Measurements from ENCODE around the gene TRPM3. TPM values are rescaled to one million over a fixed set of nuclear protein-coding genes. Genes with fewer than 3 reads are reported as not detected.

The TRPM3 gene
- total RNA-seq, 6 donors from 2014 or later, result 0.10 to 1.0 (median 0.17) TPM; not detected in 1

DNA sequence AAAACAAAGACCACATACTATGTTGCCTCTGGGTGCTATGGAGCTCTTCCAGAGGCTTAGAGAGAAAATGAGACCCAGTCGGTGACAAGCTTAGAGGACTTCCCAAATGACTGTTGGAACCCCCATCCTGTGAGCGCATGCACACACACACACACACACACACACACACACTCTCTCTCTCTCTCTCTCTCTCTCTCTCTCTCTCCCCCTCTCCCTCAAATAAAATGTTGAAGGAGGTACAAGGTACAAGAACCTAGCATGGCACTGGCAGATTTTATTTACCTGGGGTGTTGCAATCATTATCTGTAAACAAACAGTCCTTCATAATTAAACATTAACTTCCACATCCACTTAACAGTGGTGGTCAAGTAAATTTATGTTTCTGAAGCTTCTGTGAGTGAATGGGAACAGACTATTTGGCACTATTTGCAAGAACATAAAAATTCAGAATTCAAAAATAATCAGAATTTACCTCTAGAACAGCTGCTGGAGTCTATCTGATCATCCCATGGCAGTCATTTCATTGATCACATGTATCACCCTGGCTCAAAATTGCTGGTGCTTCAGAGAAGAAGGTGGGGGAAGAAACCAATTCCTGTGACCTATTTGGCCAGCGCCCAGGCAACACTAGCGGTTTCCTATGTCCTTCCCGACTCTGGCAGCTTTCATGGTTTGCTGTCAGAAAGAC is 24.9 kb downstream of the TRPM3 start:
- H3K4me3 ChIP-seq, result no peak overlapping the region
- H3K27me3 ChIP-seq, result no peaks in the 10 kb centered on the region
- WGBS, 2 donors, result 35 to 46% methylated on average over 5 of the region's 5 CpGs
- H3K4me1 ChIP-seq, result peaks cover 0 to 3% (median 0%) of the 10 kb centered on the region in 4 donors
- no peaks in the 10 kb centered on the region for H3K9me3 ChIP-seq
- TF ChIP-seq EP300 (IDR thresholded peaks at IDR 0.05), result no peak
- TF ChIP-seq POLR2A (IDR thresholded peaks at IDR 0.05), result no peak
- TF ChIP-seq, protein P1, sequence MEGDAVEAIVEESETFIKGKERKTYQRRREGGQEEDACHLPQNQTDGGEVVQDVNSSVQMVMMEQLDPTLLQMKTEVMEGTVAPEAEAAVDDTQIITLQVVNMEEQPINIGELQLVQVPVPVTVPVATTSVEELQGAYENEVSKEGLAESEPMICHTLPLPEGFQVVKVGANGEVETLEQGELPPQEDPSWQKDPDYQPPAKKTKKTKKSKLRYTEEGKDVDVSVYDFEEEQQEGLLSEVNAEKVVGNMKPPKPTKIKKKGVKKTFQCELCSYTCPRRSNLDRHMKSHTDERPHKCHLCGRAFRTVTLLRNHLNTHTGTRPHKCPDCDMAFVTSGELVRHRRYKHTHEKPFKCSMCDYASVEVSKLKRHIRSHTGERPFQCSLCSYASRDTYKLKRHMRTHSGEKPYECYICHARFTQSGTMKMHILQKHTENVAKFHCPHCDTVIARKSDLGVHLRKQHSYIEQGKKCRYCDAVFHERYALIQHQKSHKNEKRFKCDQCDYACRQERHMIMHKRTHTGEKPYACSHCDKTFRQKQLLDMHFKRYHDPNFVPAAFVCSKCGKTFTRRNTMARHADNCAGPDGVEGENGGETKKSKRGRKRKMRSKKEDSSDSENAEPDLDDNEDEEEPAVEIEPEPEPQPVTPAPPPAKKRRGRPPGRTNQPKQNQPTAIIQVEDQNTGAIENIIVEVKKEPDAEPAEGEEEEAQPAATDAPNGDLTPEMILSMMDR (IDR thresholded peaks at IDR 0.05), result no peak
- no peak for TF ChIP-seq POLR2AphosphoS5 (IDR thresholded peaks at IDR 0.05)
- H3K27ac ChIP-seq, result no peak overlapping the region
- peak in 1 of 2 donors; percentile 53 for ATAC-seq (ENCODE audit: low FRiP score in 2 of 2)
- no peak for DNase-seq
- no peaks in the 10 kb centered on the region for H3K36me3 ChIP-seq

GRCh38 chr9:71094708-71095251 is 26.6 kb downstream of the TRPM3 start:
- Histone ChIP-seq H3K27ac (no peak overlapping the region), H3K27me3 (no peaks in the 10 kb centered on the region), H3K9me3 (no peaks in the 10 kb centered on the region), H3K4me3 (no peak overlapping the region), H3K4me1 (peaks cover 0 to 3% (median 0%) of the 10 kb centered on the region in 4 donors), H3K36me3 (no peaks in the 10 kb centered on the region)
- no peak for ATAC-seq (ENCODE audit: low FRiP score in 2 of 2)
- 67 to 83% methylated on average over 4 of the region's 4 CpGs for WGBS, 2 donors
- DNase-seq, result no peak
- TF ChIP-seq POLR2A (IDR thresholded peaks at IDR 0.05) (no peak), EP300 (IDR thresholded peaks at IDR 0.05) (no peak), POLR2AphosphoS5 (IDR thresholded peaks at IDR 0.05) (no peak)
- TF ChIP-seq, protein P1 (IDR thresholded peaks at IDR 0.05), result no peak

DNA sequence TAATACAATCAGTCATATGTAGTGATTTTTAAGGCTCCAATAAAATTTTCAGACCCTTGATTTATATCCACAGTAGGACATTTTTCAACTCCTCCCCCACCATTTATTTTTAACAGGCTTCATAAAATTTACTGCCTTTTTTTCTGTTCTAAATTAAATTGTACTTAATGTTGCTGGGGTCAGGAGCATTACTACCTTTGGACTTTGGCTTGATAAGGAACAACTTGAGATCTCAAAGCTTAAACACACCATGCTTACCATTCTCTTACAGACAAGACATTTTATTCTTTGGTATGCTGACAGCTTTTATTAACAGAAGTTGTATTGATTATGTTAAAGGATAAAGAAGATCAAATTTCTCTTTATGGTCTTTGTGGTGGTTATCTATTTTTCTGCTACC is 30.5 kb downstream of the TRPM3 start:
- ATAC-seq (ENCODE audit: low FRiP score in 2 of 2) (no peak), DNase-seq (no peak)
- H3K4me1 ChIP-seq, result no peaks in the 10 kb centered on the region
- TF ChIP-seq POLR2AphosphoS5 (IDR thresholded peaks at IDR 0.05) (no peak), POLR2A (IDR thresholded peaks at IDR 0.05) (no peak), EP300 (IDR thresholded peaks at IDR 0.05) (no peak)
- TF ChIP-seq, protein P1 (IDR thresholded peaks at IDR 0.05), result no peak
- H3K4me3 ChIP-seq, result no peak overlapping the region
- no peaks in the 10 kb centered on the region for H3K9me3 ChIP-seq
- no peaks in the 10 kb centered on the region for H3K27me3 ChIP-seq
- no peaks in the 10 kb centered on the region for H3K36me3 ChIP-seq
- no peak overlapping the region for H3K27ac ChIP-seq

DNA sequence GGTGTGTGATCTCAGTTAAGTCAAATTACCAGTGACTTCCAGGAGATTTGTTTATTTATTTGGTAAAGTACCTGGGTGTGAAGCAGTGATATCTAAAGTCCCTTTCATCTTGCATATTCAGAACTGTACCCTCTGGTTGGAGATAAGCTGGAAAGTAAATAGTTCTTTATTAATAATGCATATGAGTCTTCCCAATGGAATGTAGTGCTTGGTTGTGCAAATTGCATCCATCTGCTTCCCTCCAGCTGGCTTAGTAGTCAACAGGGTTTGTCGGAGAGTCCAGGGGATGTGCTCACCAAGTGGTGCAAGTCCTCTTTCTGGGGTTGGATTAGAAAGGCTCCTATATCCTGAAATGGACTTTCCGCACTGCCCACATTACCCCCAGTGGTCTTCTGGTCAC is 42.0 kb downstream of the TRPM3 start:
- Histone ChIP-seq H3K9me3 (no peaks in the 10 kb centered on the region), H3K4me1 (no peaks in the 10 kb centered on the region), H3K27ac (no peak overlapping the region), H3K36me3 (no peaks in the 10 kb centered on the region), H3K4me3 (no peak overlapping the region), H3K27me3 (no peaks in the 10 kb centered on the region)
- no peak for ATAC-seq (ENCODE audit: low FRiP score in 2 of 2)
- WGBS, 2 donors, result 40 to 77% methylated on average over 1 to 2 of the region's 2 CpGs
- DNase-seq, result no peak
- TF ChIP-seq POLR2A (IDR thresholded peaks at IDR 0.05) (no peak), POLR2AphosphoS5 (IDR thresholded peaks at IDR 0.05) (no peak), EP300 (IDR thresholded peaks at IDR 0.05) (no peak)
- TF ChIP-seq, protein P1 (IDR thresholded peaks at IDR 0.05), result no peak

DNA sequence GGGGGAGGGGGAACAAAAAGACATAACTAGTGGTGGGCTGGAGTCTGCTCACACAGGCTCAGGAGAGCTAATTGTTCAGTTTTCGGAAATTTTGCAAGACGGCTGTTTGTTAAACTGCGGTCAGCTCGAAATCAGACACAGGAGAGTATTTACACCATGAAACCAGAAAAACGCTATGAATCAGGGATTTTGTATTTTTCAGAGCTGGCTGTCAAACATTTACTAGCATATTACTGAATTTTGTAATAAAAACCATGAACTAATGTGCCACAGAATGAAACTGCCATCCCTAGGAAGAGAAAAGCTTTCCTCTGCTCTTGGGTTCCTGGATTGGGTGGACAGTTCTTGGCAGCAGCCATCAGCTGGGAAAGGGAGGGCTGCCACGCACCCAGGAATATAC is 45.3 kb downstream of the TRPM3 start:
- DNase-seq (no peak), ATAC-seq (ENCODE audit: low FRiP score in 2 of 2) (no peak)
- H3K36me3 ChIP-seq, result no peaks in the 10 kb centered on the region
- H3K4me3 ChIP-seq, result no peak overlapping the region
- no peaks in the 10 kb centered on the region for H3K9me3 ChIP-seq
- TF ChIP-seq POLR2A (IDR thresholded peaks at IDR 0.05), result no peak
- TF ChIP-seq, protein P1 (IDR thresholded peaks at IDR 0.05), result no peak
- no peak for TF ChIP-seq EP300 (IDR thresholded peaks at IDR 0.05)
- no peak for TF ChIP-seq POLR2AphosphoS5 (IDR thresholded peaks at IDR 0.05)
- 80 to 83% methylated on average over 6 of the region's 6 CpGs for WGBS, 2 donors
- H3K27ac ChIP-seq, result no peak overlapping the region
- no peaks in the 10 kb centered on the region for H3K4me1 ChIP-seq
- no peaks in the 10 kb centered on the region for H3K27me3 ChIP-seq
